DOHH2 (cell line): ENCODE measurements around the gene GRIN2C.

Source experiments
- EZH2phosphoT487 ChIP-seq: fragments of 200-600 bp; sonication (generic); IDR thresholded peaks from 2 replicates; pipeline ENCODE4 v1.6.1; 2017; ENCODE audit warnings: borderline replicate concordance, mild to moderate bottlenecking, antibody characterized with exemption, low read length, moderate library complexity, mixed read lengths
- TF ChIP-seq, protein P1 (sequence below): fragments of 200-600 bp; sonication (generic); IDR thresholded peaks from one replicate; pipeline ENCODE4 v1.5.1; 2014; ENCODE audit warnings: antibody characterized with exemption, mild to moderate bottlenecking, low read depth, low read length; ENCODE audit not compliant: poor library complexity, severe bottlenecking

DNA sequence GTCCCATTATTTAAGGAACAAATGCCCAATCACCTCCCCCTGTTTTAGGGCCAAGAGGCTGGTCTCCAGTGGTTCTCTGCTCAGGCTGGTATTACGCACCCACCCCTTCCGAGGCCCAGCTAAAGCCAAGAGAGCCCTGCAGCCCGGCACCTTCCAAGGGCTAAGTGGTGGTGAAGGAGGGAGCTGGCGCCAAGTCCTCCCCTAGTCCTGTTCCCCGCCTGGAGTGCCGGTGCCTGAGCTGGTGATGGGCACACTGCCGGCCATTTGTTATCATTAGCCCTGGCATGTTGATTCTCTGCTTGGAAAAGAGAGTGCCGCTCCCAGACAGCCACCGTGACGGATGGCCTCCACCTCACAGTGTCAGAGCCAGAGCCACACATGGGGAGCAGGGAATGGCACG, 31.9 kb downstream of the GRIN2C start:
- TF ChIP-seq, protein P1, sequence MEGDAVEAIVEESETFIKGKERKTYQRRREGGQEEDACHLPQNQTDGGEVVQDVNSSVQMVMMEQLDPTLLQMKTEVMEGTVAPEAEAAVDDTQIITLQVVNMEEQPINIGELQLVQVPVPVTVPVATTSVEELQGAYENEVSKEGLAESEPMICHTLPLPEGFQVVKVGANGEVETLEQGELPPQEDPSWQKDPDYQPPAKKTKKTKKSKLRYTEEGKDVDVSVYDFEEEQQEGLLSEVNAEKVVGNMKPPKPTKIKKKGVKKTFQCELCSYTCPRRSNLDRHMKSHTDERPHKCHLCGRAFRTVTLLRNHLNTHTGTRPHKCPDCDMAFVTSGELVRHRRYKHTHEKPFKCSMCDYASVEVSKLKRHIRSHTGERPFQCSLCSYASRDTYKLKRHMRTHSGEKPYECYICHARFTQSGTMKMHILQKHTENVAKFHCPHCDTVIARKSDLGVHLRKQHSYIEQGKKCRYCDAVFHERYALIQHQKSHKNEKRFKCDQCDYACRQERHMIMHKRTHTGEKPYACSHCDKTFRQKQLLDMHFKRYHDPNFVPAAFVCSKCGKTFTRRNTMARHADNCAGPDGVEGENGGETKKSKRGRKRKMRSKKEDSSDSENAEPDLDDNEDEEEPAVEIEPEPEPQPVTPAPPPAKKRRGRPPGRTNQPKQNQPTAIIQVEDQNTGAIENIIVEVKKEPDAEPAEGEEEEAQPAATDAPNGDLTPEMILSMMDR: no peak
- no peak for TF ChIP-seq EZH2phosphoT487
